HL-60 (cell line): ENCODE results near the gene FSIP1.

Source experiments
- DNase-seq, 2 experiments: peaks; one replicate each; pipeline ENCODE4 v3.0.0-alpha.2; 2010 to 2020; ENCODE audit warnings: low read depth in 1 of 2, low spot score in 1 of 2
- H3K27ac ChIP-seq: fragments of 250-450 bp; sonication (Bioruptor Pico); replicated peaks from 2 replicates; pipeline ENCODE4 v1.5.1; 2020; ENCODE audit warnings: mild to moderate bottlenecking, moderate library complexity
- H3K27me3 ChIP-seq: fragments of 250-450 bp; sonication (Bioruptor Pico); 2 replicates; pipeline ENCODE4 v1.5.1; 2021; ENCODE audit warnings: mild to moderate bottlenecking, moderate library complexity; ENCODE audit not compliant: insufficient read depth, poor library complexity, severe bottlenecking
- H3K4me3 ChIP-seq: replicated peaks from 2 replicates; pipeline ENCODE4 v1.5.1; 2011; ENCODE audit warnings: mild to moderate bottlenecking, control low read depth, low read length; ENCODE audit not compliant: insufficient read depth
- GABPA ChIP-seq: IDR thresholded peaks from 2 replicates; pipeline ENCODE4 v1.6.1; 2012; ENCODE audit warnings: low read depth
- POLR2AphosphoS5 ChIP-seq: IDR thresholded peaks from 2 replicates; pipeline ENCODE4 v1.6.1; 2012; ENCODE audit warnings: low read depth
- SPI1 ChIP-seq: IDR thresholded peaks from 2 replicates; pipeline ENCODE4 v1.6.1; 2012; ENCODE audit warnings: low read depth, mild to moderate bottlenecking, borderline replicate concordance
- TF ChIP-seq, protein P1 (sequence below): IDR thresholded peaks from 2 replicates; pipeline ENCODE4 v1.6.1; 2012; ENCODE audit warnings: low read depth; ENCODE audit not compliant: insufficient replicate concordance
- TF ChIP-seq, protein P2 (sequence below): IDR thresholded peaks from one replicate; pipeline ENCODE4 v1.5.1; 2011; ENCODE audit warnings: low read length, control low read depth, inconsistent platforms; ENCODE audit not compliant: insufficient read depth

Gene FSIP1

DNA sequence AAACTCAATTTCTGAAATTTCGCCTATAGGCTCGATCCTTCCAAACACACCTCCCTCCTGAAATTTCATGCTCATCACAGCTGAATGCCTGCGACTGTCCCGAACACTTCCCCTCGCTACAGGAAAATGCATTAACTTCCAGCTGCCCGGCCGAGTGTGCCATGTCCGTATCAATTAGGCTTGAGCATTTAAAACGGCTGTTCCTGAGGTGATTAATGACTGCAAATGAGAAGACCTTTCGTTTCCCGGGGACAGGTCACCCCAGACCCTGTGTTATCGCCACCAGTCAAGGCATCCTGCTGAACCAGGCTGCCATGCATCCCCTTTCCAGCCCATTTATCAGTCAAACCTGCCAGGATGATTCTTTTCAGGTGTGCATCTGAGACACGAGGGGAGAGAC lies 138.5 kb downstream of the FSIP1 start:
- Histone ChIP-seq H3K4me3 (no peak overlapping the region), H3K27ac (no peak overlapping the region), H3K27me3 (no peaks in the 10 kb centered on the region)
- DNase-seq, result no peak
- TF ChIP-seq, protein P1, sequence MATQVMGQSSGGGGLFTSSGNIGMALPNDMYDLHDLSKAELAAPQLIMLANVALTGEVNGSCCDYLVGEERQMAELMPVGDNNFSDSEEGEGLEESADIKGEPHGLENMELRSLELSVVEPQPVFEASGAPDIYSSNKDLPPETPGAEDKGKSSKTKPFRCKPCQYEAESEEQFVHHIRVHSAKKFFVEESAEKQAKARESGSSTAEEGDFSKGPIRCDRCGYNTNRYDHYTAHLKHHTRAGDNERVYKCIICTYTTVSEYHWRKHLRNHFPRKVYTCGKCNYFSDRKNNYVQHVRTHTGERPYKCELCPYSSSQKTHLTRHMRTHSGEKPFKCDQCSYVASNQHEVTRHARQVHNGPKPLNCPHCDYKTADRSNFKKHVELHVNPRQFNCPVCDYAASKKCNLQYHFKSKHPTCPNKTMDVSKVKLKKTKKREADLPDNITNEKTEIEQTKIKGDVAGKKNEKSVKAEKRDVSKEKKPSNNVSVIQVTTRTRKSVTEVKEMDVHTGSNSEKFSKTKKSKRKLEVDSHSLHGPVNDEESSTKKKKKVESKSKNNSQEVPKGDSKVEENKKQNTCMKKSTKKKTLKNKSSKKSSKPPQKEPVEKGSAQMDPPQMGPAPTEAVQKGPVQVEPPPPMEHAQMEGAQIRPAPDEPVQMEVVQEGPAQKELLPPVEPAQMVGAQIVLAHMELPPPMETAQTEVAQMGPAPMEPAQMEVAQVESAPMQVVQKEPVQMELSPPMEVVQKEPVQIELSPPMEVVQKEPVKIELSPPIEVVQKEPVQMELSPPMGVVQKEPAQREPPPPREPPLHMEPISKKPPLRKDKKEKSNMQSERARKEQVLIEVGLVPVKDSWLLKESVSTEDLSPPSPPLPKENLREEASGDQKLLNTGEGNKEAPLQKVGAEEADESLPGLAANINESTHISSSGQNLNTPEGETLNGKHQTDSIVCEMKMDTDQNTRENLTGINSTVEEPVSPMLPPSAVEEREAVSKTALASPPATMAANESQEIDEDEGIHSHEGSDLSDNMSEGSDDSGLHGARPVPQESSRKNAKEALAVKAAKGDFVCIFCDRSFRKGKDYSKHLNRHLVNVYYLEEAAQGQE, result no peak
- TF ChIP-seq, protein P2, sequence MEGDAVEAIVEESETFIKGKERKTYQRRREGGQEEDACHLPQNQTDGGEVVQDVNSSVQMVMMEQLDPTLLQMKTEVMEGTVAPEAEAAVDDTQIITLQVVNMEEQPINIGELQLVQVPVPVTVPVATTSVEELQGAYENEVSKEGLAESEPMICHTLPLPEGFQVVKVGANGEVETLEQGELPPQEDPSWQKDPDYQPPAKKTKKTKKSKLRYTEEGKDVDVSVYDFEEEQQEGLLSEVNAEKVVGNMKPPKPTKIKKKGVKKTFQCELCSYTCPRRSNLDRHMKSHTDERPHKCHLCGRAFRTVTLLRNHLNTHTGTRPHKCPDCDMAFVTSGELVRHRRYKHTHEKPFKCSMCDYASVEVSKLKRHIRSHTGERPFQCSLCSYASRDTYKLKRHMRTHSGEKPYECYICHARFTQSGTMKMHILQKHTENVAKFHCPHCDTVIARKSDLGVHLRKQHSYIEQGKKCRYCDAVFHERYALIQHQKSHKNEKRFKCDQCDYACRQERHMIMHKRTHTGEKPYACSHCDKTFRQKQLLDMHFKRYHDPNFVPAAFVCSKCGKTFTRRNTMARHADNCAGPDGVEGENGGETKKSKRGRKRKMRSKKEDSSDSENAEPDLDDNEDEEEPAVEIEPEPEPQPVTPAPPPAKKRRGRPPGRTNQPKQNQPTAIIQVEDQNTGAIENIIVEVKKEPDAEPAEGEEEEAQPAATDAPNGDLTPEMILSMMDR, result no peak
- TF ChIP-seq POLR2AphosphoS5, result no peak
- no peak for TF ChIP-seq GABPA
- TF ChIP-seq SPI1, result no peak

DNA sequence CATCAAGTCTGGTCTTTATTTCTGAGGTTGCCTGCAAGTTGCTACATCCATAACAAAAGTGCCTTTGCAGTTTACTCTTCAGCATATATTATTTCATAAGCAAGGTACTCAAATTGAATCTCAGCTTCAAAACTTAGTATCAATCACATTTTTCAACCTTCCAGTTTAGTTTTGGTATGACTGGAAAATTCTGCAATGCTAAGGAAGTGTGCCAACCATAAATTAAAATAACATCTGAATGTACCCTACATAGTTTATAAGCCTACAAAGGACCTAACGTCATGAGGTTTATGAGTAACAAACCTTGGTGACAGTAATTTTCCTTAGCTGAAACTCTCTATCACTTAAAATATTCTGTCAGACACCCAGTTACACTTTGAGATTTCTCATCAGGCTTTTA lies 138.9 kb downstream of the FSIP1 start:
- no peak overlapping the region for H3K4me3 ChIP-seq
- H3K27ac ChIP-seq, result no peak overlapping the region
- DNase-seq, result no peak
- TF ChIP-seq, protein P2, result no peak
- TF ChIP-seq, protein P1, result no peak
- no peaks in the 10 kb centered on the region for H3K27me3 ChIP-seq

DNA sequence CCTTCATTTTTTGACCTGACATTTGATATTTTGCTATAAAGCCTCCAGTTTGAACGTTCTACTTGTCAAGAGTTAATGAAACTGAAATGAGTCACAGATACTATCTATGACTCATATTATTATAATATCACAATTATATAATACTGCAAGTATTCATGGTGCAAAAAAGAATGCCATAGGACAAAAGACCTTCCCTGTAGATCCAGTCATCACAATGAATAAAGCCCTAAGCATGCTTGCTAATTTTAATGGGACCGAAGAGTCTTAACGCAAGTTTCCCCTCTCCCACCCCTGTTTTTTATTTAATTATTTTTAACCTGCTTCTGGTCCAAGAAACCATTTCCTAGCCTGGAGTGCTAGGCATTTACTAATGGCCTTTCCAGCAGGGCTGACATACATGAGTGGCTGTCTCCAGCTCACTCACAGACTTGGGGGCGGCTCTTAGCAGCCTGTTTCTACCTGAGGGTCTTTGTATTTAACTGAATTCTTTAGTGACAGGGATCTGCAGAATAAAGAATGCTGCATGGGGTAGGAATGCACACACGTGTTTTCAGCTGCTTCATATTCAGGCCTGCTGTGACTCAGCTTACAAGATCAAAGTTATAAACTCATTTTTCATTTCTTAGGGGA lies 140.5 kb downstream of the FSIP1 start:
- Histone ChIP-seq H3K27ac (no peak overlapping the region), H3K4me3 (no peak overlapping the region), H3K27me3 (peaks cover 2% of the 10 kb centered on the region)
- DNase-seq, result no peak
- TF ChIP-seq GABPA (no peak), POLR2AphosphoS5 (no peak), SPI1 (no peak)
- TF ChIP-seq, protein P1, result no peak
- TF ChIP-seq, protein P2, result no peak
